H1 (cell line): ENCODE results near the gene KCMF1. TPM values are rescaled to one million over a fixed set of nuclear protein-coding genes. Genes with fewer than 3 reads are reported as not detected.

Experiments used
- ATF2 ChIP-seq: IDR thresholded peaks from 2 replicates; pipeline ENCODE4 v1.6.1; 2012; ENCODE audit warnings: low read length, inconsistent platforms
- PHF8 ChIP-seq: fragments of 200-600 bp; sonication (generic); conservative IDR thresholded peaks from 2 replicates; pipeline ENCODE4 v1.7.1; 2012; ENCODE audit warnings: low read depth, mild to moderate bottlenecking, inconsistent platforms, low read length, moderate library complexity
- POLR2A ChIP-seq, 2 experiments: IDR thresholded peaks; 1 replicate in 1 of 2; 2 replicates in 1 of 2; pipeline ENCODE4 v1.6.1; 2011; ENCODE audit warnings: low read depth in 2 of 2, low read length in 2 of 2, mild to moderate bottlenecking in 2 of 2; ENCODE audit errors: control extremely low read depth in 1 of 2
- polyA plus RNA-seq, 7 experiments: library from polyadenylated mRNA; depleted of rRNA in 3 of 7; stranded (reverse) in 5 of 7; unstranded in 2 of 7; fragments of >200 nt in 5 of 7; fragments of 200-250 nt in 2 of 7; gene quantifications; 1 replicate in 5 of 7; 2 replicates in 1 of 7; 4 replicates in 1 of 7; pipeline versions ENCODE4 v1.2.1 to v1.2.3, GENCODE V29; 2011 to 2013; ENCODE audit warnings: missing spikeins in 2 of 7, mixed read lengths in 2 of 7
- total RNA-seq: library from RNA; stranded (reverse); fragmentation: NEBNext Ultra II Directional; extraction: Animal tissue kit (Norgen Biotek cat#: 25700); gene quantifications from 2 replicates; pipeline ENCODE4 v1.2.1, GENCODE V29; 2021

Gene KCMF1
- total and polyA plus RNA-seq, 2 of the 8 experiments (the other 6 are each of a cell fraction or from before 2014, with no cell fraction given) = 86.9 to 149 TPM

- TF ChIP-seq ATF2 = no peak
- TF ChIP-seq PHF8 = no peak
- TF ChIP-seq POLR2A (IDR thresholded peaks at IDR 0.05; ENCODE audit: control extremely low read depth in 1 of 2, low read depth in 2 of 2, low read length in 2 of 2) = no peak
Observed at GRCh38 chr2:85088921-85089320, 118.0 kb downstream of the KCMF1 start (continued).
